Measurements from ENCODE around the gene HORMAD2. TPM values are rescaled to one million over a fixed set of nuclear protein-coding genes. Genes with fewer than 3 reads are reported as not detected.
"Not testable (repeated sequence)": the region's sequence is repeated elsewhere in the genome, so short reads cannot be mapped to it uniquely, and the experiment has no call there.

Gene HORMAD2
- total RNA-seq, 1 donor from 2014 or later = not detected

- Histone ChIP-seq H3K4me3 (ENCODE audit: low read length in 3 of 3) (no peak overlapping the region), H3K36me3 (ENCODE audit: control insufficient read depth in 3 of 3, insufficient read depth in 3 of 3, low read length in 3 of 3) (no peaks in the 10 kb centered on the region), H3K4me1 (ENCODE audit: control insufficient read depth in 3 of 3, insufficient read depth in 3 of 3, low read length in 3 of 3) (no peaks in the 10 kb centered on the region), H3K27me3 (ENCODE audit: control insufficient read depth in 3 of 3, insufficient read depth in 3 of 3, low read length in 3 of 3) (peaks cover 0 to 7% (median 5%) of the 10 kb centered on the region in 3 donors), H3K9me3 (ENCODE audit: control insufficient read depth in 3 of 3, low read length in 3 of 3) (no peaks in the 10 kb centered on the region), H3K9ac (ENCODE audit: low read depth in 1 of 3, low read length in 3 of 3) (no peak overlapping the region), H3K27ac (ENCODE audit: low read depth, low read length) (no peak overlapping the region)
Measured at GRCh38 chr22:30074147-30074546, 6.1 kb upstream of the HORMAD2 start.

GRCh38 chr22:30074994-30075393 lies 5.3 kb upstream of the HORMAD2 start:
- H3K9me3 ChIP-seq (ENCODE audit: control insufficient read depth in 3 of 3, low read length in 3 of 3) = no peaks in the 10 kb centered on the region
- no peak overlapping the region for H3K27ac ChIP-seq (ENCODE audit: low read depth, low read length)
- no peak overlapping the region for H3K4me3 ChIP-seq (ENCODE audit: low read length in 3 of 3)
- no peaks in the 10 kb centered on the region for H3K36me3 ChIP-seq (ENCODE audit: control insufficient read depth in 3 of 3, insufficient read depth in 3 of 3, low read length in 3 of 3)
- no peak overlapping the region for H3K9ac ChIP-seq (ENCODE audit: low read depth in 1 of 3, low read length in 3 of 3)
- no peaks in the 10 kb centered on the region for H3K4me1 ChIP-seq (ENCODE audit: control insufficient read depth in 3 of 3, insufficient read depth in 3 of 3, low read length in 3 of 3)
- peaks cover 0 to 8% (median 7%) of the 10 kb centered on the region in 3 donors for H3K27me3 ChIP-seq (ENCODE audit: control insufficient read depth in 3 of 3, insufficient read depth in 3 of 3, low read length in 3 of 3)

GRCh38 chr22:30077279-30077880 lies 2.9 kb upstream of the HORMAD2 start:
- Histone ChIP-seq H3K4me1 (ENCODE audit: control insufficient read depth in 3 of 3, insufficient read depth in 3 of 3, low read length in 3 of 3) (no peaks in the 10 kb centered on the region), H3K27ac (ENCODE audit: low read depth, low read length) (no peak overlapping the region), H3K9me3 (ENCODE audit: control insufficient read depth in 3 of 3, low read length in 3 of 3) (no peaks in the 10 kb centered on the region), H3K36me3 (ENCODE audit: control insufficient read depth in 3 of 3, insufficient read depth in 3 of 3, low read length in 3 of 3) (no peaks in the 10 kb centered on the region), H3K4me3 (ENCODE audit: low read length in 3 of 3) (no peak overlapping the region), H3K27me3 (ENCODE audit: control insufficient read depth in 3 of 3, insufficient read depth in 3 of 3, low read length in 3 of 3) (peaks cover 10 to 17% (median 16%) of the 10 kb centered on the region in 3 donors), H3K9ac (ENCODE audit: low read depth in 1 of 3, low read length in 3 of 3) (no peak overlapping the region)

- H3K27ac ChIP-seq (ENCODE audit: low read depth, low read length) = no peak overlapping the region
- H3K27me3 ChIP-seq (ENCODE audit: control insufficient read depth in 3 of 3, insufficient read depth in 3 of 3, low read length in 3 of 3) = peaks cover 10 to 17% (median 16%) of the 10 kb centered on the region in 3 donors
- no peaks in the 10 kb centered on the region for H3K9me3 ChIP-seq (ENCODE audit: control insufficient read depth in 3 of 3, low read length in 3 of 3)
- no peak overlapping the region for H3K4me3 ChIP-seq (ENCODE audit: low read length in 3 of 3)
- no peaks in the 10 kb centered on the region for H3K36me3 ChIP-seq (ENCODE audit: control insufficient read depth in 3 of 3, insufficient read depth in 3 of 3, low read length in 3 of 3)
- H3K4me1 ChIP-seq (ENCODE audit: control insufficient read depth in 3 of 3, insufficient read depth in 3 of 3, low read length in 3 of 3) = no peaks in the 10 kb centered on the region
- H3K9ac ChIP-seq (ENCODE audit: low read depth in 1 of 3, low read length in 3 of 3) = no peak overlapping the region
Measured at GRCh38 chr22:30078320-30079311, 1.6 kb upstream of the HORMAD2 start.

GRCh38 chr22:30080805-30081204 lies 541 bp downstream of the HORMAD2 start:
- Histone ChIP-seq H3K36me3 (ENCODE audit: control insufficient read depth in 3 of 3, insufficient read depth in 3 of 3, low read length in 3 of 3) (no peaks in the 10 kb centered on the region), H3K27me3 (ENCODE audit: control insufficient read depth in 3 of 3, insufficient read depth in 3 of 3, low read length in 3 of 3) (peaks cover 10 to 14% (median 10%) of the 10 kb centered on the region in 3 donors), H3K27ac (ENCODE audit: low read depth, low read length) (no peak overlapping the region), H3K9me3 (ENCODE audit: control insufficient read depth in 3 of 3, low read length in 3 of 3) (no peaks in the 10 kb centered on the region), H3K4me1 (ENCODE audit: control insufficient read depth in 3 of 3, insufficient read depth in 3 of 3, low read length in 3 of 3) (no peaks in the 10 kb centered on the region), H3K9ac (ENCODE audit: low read depth in 1 of 3, low read length in 3 of 3) (no peak overlapping the region), H3K4me3 (ENCODE audit: low read length in 3 of 3) (no peak overlapping the region)

DNA sequence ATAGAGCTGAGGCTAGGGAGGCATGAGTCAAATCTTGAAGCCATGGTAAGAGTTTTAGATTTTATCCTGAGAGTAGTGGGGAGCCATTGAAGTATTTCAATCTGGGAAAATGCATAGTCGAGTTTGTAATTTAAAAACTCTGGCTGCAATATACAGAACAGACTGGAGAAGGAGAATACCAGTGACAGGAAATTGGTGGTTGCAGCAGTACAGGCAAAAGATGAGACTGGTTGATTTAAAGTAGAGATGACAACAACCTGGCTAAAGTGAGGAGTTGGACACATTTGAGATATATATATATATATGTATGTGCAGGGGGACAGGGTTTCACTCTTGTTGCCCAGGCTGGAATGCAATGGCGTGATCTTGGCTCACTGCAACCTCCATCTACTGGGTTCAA lies 6.2 kb downstream of the HORMAD2 start:
- H3K27me3 ChIP-seq (ENCODE audit: control insufficient read depth in 3 of 3, insufficient read depth in 3 of 3, low read length in 3 of 3) = no peaks in the 10 kb centered on the region
- H3K9ac ChIP-seq (ENCODE audit: low read depth in 1 of 3, low read length in 3 of 3) = no peak overlapping the region
- no peaks in the 10 kb centered on the region for H3K36me3 ChIP-seq (ENCODE audit: control insufficient read depth in 3 of 3, insufficient read depth in 3 of 3, low read length in 3 of 3)
- no peak overlapping the region for H3K4me3 ChIP-seq (ENCODE audit: low read length in 3 of 3)
- H3K27ac ChIP-seq (ENCODE audit: low read depth, low read length) = no peak overlapping the region
- no peaks in the 10 kb centered on the region for H3K4me1 ChIP-seq (ENCODE audit: control insufficient read depth in 3 of 3, insufficient read depth in 3 of 3, low read length in 3 of 3)
- H3K9me3 ChIP-seq (ENCODE audit: control insufficient read depth in 3 of 3, low read length in 3 of 3) = no peaks in the 10 kb centered on the region

GRCh38 chr22:30087037-30087436 lies 6.8 kb downstream of the HORMAD2 start:
- not testable (repeated sequence) for H3K4me3 ChIP-seq (ENCODE audit: low read length in 3 of 3); H3K9ac ChIP-seq (ENCODE audit: low read depth in 1 of 3, low read length in 3 of 3); H3K4me1 ChIP-seq (ENCODE audit: control insufficient read depth in 3 of 3, insufficient read depth in 3 of 3, low read length in 3 of 3); H3K27me3 ChIP-seq (ENCODE audit: control insufficient read depth in 3 of 3, insufficient read depth in 3 of 3, low read length in 3 of 3); H3K36me3 ChIP-seq (ENCODE audit: control insufficient read depth in 3 of 3, insufficient read depth in 3 of 3, low read length in 3 of 3); H3K9me3 ChIP-seq (ENCODE audit: control insufficient read depth in 3 of 3, low read length in 3 of 3); H3K27ac ChIP-seq (ENCODE audit: low read depth, low read length)

GRCh38 chr22:30087611-30088010 lies 7.3 kb downstream of the HORMAD2 start:
- Histone ChIP-seq H3K27ac (ENCODE audit: low read depth, low read length) (no peak overlapping the region), H3K4me3 (ENCODE audit: low read length in 3 of 3) (no peak overlapping the region), H3K27me3 (ENCODE audit: control insufficient read depth in 3 of 3, insufficient read depth in 3 of 3, low read length in 3 of 3) (no peaks in the 10 kb centered on the region), H3K4me1 (ENCODE audit: control insufficient read depth in 3 of 3, insufficient read depth in 3 of 3, low read length in 3 of 3) (no peaks in the 10 kb centered on the region), H3K36me3 (ENCODE audit: control insufficient read depth in 3 of 3, insufficient read depth in 3 of 3, low read length in 3 of 3) (no peaks in the 10 kb centered on the region), H3K9ac (ENCODE audit: low read depth in 1 of 3, low read length in 3 of 3) (no peak overlapping the region), H3K9me3 (ENCODE audit: control insufficient read depth in 3 of 3, low read length in 3 of 3) (no peaks in the 10 kb centered on the region)

DNA sequence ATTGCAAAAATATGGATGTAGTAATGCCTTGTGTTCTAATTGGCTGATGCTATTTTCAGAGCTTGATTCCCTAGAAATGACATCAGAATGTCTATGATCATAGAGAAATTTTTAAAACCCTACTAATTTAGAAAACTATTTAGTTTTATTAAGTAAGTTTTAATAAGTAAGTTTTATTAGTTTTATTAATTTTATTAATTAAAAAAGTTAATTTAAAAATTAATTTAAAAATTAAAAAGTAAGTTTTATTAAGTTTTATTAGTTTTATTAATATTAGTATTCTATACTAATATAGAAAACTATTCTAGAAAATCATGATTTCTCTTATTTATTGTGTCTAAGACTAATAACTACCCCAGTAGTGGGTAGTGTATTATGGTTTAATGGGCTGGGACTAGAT lies 8.2 kb downstream of the HORMAD2 start:
- Histone ChIP-seq H3K27me3 (ENCODE audit: control insufficient read depth in 3 of 3, insufficient read depth in 3 of 3, low read length in 3 of 3) (no peaks in the 10 kb centered on the region), H3K9ac (ENCODE audit: low read depth in 1 of 3, low read length in 3 of 3) (no peak overlapping the region), H3K9me3 (ENCODE audit: control insufficient read depth in 3 of 3, low read length in 3 of 3) (no peaks in the 10 kb centered on the region), H3K36me3 (ENCODE audit: control insufficient read depth in 3 of 3, insufficient read depth in 3 of 3, low read length in 3 of 3) (no peaks in the 10 kb centered on the region), H3K4me3 (ENCODE audit: low read length in 3 of 3) (no peak overlapping the region), H3K4me1 (ENCODE audit: control insufficient read depth in 3 of 3, insufficient read depth in 3 of 3, low read length in 3 of 3) (no peaks in the 10 kb centered on the region), H3K27ac (ENCODE audit: low read depth, low read length) (no peak overlapping the region)

- no peak overlapping the region for H3K9ac ChIP-seq (ENCODE audit: low read depth in 1 of 3, low read length in 3 of 3)
- peaks cover 0 to under 1% (median 0%) of the 10 kb centered on the region in 3 donors for H3K27me3 ChIP-seq (ENCODE audit: control insufficient read depth in 3 of 3, insufficient read depth in 3 of 3, low read length in 3 of 3)
- no peak overlapping the region for H3K4me3 ChIP-seq (ENCODE audit: low read length in 3 of 3)
- H3K9me3 ChIP-seq (ENCODE audit: control insufficient read depth in 3 of 3, low read length in 3 of 3) = no peaks in the 10 kb centered on the region
- no peaks in the 10 kb centered on the region for H3K36me3 ChIP-seq (ENCODE audit: control insufficient read depth in 3 of 3, insufficient read depth in 3 of 3, low read length in 3 of 3)
- no peaks in the 10 kb centered on the region for H3K4me1 ChIP-seq (ENCODE audit: control insufficient read depth in 3 of 3, insufficient read depth in 3 of 3, low read length in 3 of 3)
- no peak overlapping the region for H3K27ac ChIP-seq (ENCODE audit: low read depth, low read length)
Measured at GRCh38 chr22:30089655-30089974, 9.4 kb downstream of the HORMAD2 start.

Measured in skeletal muscle tissue (tissue), 4 donors.